Right renal cortex interstitium (tissue), 3 donors: ENCODE results near the gene CLDN9. TPM values are rescaled to one million over a fixed set of nuclear protein-coding genes. Genes with fewer than 3 reads are reported as not detected.

Experiments used
- DNase-seq, 3 donors: peaks; one replicate each; pipeline ENCODE4 v3.0.0-alpha.2; 2013; ENCODE audit warnings: low read depth in 3 of 3, low spot score in 2 of 3
- polyA plus RNA-seq, 3 donors: library from polyadenylated mRNA; unstranded; fragments of 120-200 nt; gene quantifications; one replicate each; pipeline ENCODE4 v1.2.1, GENCODE V29; 2013; ENCODE audit not compliant: insufficient read length in 3 of 3

CLDN9 gene, protein sequence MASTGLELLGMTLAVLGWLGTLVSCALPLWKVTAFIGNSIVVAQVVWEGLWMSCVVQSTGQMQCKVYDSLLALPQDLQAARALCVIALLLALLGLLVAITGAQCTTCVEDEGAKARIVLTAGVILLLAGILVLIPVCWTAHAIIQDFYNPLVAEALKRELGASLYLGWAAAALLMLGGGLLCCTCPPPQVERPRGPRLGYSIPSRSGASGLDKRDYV
- polyA plus RNA-seq: 1 to 10 TPM; 2.0 to 2.8 (median 2.5) TPM

GRCh38 chr16:3012828-3013420, at the start of gene CLDN9:
TSS of gene CLDN9 (plus strand) at chr16:3012923. CDS start at chr16:3013363, 440 bp downstream.
- no peak for DNase-seq

- DNase-seq: no peak
Measured at GRCh38 chr16:2963074-2963722, 49.5 kb upstream of the CLDN9 start.

DNA sequence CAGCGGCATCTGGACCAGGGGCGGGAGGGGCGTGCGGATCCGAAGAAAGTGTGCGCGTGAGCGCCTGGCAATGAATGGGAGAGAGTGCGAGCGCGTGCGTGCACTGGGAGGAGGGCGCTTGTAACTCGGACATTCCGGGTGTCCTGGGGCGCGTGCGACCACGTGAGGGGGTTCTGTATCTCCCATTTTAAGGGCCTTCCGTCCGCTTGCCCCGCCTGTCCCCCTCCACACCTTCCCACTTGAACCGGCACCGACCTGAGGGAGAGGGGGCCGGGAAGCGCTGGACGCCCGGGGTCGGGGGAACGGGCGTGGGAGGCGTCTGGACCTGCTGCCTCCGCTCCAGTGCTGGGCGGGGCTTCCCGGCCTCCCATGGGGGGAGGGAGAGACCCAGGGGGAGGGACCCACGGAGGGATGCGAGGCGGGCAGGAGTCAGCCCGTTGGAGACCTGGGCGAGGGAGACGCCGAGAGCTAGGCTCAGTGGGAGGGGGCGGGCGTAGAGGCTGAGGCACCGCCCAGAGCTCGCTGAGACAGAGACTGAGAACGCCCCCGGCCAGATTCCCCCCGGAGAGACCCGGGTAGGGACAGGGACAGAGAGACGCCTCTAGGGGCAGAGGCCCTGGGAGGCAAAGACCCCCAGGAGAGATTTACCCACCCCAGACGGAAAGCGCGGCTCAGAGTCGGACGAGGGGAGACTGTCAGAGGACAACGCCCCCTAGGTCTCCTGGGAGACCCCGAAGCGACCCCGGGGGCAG, 48.8 kb upstream of the CLDN9 start, which contains the start of gene KREMEN2:
TSS of gene KREMEN2 (plus strand) at position 553 of the 752 bp plus-strand sequence. CDS start 246 bp downstream, outside the sequence.
- DNase-seq: no peak

GRCh38 chr16:2964475-2965336, 48.0 kb upstream of the CLDN9 start:
- DNase-seq: no peak

GRCh38 chr16:2966043-2966807, 46.5 kb upstream of the CLDN9 start:
- DNase-seq: no peak

GRCh38 chr16:2966808-2967191, 45.9 kb upstream of the CLDN9 start:
- no peak for DNase-seq

DNA sequence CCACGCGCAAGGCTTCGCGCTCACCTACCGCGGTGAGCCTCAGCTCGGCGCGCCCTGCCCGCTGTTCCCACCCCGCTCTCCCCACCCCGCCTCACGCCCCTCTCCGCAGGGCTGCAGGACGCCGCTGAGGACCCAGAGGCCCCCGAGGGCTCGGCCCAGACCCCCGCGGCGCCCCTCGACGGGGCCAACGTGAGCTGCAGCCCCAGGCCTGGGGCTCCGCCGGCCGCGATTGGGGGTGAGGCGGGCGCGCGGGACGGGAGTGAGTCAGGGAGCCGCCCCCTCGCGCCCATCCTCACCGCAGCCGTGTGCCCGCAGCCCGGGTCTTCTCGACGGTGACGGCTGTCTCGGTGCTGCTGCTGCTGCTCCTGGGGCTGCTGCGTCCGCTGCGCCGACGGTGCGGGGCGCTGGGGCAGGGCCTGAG, 45.5 kb upstream of the CLDN9 start:
- no peak for DNase-seq

DNA sequence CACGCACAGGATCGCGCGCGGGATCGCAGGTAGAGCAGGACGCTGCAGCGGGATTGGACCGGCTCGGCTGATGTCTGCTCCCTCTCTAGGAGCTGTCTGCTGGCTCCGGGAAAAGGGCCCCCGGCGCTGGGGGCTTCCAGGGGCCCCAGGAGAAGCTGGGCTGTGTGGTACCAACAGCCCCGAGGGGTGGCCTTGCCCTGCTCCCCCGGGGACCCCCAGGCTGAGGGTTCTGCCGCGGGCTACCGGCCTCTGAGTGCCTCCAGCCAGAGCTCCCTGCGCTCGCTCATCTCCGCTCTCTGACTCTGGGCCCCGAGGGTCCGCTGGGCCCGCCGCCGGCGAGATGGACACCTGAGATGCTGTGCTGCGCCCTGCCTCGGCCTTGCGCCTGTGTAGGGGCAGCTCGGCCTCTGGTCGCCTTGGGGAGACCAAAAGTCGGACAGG, 45.0 kb upstream of the CLDN9 start:
- no peak for DNase-seq

DNA sequence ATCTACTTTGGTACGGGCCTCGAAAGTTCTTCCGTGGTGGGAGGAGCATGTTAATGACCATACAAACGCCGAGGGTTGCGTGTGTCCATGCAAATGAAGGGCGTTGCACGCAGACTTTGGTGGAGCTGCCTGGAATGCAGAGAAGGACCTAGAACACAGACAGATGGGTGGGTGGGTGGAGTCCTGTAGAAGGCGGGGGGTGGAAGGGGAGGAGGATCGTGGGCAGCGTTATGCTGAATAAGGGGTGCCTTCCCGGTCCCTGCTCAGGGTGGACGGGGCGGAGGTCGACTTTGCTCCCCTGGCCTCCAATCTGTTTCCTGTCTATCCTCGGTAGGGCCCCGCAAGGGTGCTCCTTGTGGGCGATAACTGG, 44.4 kb upstream of the CLDN9 start:
- DNase-seq: no peak

DNA sequence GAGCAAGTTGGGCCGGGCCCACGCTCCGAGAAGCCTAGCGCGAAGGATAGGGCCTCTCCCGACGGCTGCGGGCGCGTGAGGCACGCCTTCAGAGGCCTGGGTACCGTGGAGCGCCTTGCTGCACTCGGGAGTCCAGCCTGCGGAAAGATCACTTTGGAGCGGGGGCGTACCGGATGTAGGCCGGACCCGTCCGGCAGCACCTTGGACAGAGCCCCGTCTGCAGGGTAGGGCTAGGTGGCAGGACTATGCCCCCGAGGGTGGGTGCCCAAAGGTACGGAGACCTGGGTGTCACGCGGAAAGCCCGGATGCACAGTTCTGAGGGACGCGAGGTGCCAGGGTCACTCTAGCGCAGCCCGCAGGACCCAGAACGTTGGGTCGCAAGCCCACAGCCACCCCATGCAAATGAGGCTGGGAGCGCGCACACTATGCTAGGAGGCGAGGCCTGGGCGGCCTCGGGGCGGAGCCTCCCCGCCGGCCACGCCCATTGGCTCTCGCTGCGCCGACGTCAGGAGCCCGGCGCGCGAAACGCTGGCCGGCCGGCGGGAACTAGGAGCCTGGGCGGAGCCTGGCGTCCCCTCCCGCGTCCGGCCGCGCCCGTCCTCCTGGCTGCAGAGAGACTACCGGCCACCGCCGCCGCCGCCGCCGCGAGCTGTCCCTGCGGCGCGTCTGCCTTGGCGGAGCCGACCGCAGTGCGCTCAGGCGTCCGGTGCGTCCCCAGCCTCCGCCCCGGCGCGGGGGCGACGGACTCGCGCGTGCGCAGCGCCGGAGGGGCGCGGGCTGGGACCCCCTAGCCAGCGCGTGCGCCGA, 43.8 kb upstream of the CLDN9 start, which contains the start of gene PAQR4:
TSS of gene PAQR4 (plus strand) at position 611 of the 807 bp plus-strand sequence. CDS start 327 bp downstream, outside the sequence.
- peak; percentile 72 to 80 (median 74) for DNase-seq

- DNase-seq: no peak
Measured at GRCh38 chr16:2969545-2970521, 42.9 kb upstream of the CLDN9 start.

GRCh38 chr16:2970563-2970962, 42.2 kb upstream of the CLDN9 start:
- DNase-seq: no peak

DNA sequence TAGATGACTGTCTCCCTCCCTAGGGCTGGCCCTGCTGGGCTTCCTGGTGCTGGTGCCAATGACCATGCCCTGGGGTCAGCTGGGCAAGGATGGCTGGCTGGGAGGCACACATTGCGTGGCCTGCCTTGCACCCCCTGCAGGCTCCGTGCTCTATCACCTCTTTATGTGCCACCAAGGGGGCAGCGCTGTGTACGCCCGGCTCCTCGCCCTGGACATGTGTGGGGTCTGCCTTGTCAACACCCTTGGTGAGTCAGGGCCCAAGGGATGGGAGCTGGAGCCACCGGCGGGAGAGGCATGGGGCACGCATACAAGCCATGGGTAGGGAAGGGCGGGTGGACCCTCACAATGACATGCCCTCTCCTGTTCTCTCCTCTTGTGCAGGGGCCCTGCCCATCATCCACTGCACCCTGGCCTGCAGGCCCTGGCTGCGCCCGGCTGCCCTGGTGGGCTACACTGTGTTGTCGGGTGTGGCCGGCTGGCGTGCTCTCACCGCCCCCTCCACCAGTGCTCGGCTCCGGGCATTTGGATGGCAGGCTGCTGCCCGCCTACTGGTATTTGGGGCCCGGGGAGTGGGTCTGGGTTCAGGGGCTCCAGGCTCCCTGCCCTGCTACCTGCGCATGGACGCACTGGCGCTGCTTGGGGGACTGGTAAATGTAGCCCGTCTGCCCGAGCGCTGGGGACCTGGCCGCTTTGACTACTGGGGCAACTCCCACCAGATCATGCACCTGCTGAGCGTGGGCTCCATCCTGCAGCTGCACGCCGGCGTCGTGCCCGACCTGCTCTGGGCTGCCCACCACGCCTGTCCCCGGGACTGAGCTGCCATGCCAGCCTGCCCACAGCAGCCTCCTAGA, 41.4 kb upstream of the CLDN9 start:
- DNase-seq: no peak

- DNase-seq: no peak
Measured at GRCh38 chr16:2971985-2972784, 40.5 kb upstream of the CLDN9 start.

DNA sequence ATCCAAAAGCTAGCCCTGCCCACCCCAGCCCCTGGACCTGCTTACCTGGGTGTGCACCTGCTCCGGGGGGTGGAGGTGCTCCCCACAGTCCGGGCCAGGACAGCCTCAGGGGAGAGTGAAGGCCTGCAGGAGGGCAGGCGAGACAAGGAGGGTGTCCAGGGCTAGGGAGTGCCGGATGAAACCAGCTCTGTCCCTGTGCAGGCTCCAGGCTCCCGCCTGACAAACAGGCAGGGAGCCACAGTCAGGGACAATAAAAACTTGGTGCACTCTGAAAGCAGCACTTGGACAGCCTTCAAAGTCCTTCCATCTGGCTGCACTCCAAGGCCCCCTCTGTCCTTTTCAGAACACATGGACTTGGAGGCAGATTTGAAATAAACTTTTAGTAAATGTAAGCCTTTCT, 39.6 kb upstream of the CLDN9 start:
- no peak for DNase-seq
